ENCODE data around the gene SASS6.

DNA sequence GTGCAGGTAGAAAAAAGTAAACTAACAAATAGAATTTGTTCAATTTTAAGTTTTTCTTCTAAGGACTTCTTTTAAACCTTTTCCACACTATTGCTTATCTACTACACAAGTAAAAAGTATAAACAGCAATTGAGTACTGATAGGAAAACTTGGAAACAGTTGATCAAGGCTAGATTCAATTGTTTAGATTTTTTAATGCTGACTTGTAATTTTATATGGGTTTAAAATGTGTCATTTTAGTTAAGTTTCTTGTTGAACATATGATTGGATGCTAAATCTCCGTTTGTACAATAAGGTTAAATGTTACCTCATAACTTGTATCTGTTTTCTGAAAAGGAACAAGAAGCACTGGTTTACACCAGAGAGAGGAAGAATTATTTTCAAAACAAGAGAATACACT is 5.5 kb downstream of the SASS6 start:
- TF ChIP-seq EZH2phosphoT487 (IDR thresholded peaks at IDR 0.05; ENCODE audit: borderline replicate concordance), result no peak
- TF ChIP-seq, protein P1, sequence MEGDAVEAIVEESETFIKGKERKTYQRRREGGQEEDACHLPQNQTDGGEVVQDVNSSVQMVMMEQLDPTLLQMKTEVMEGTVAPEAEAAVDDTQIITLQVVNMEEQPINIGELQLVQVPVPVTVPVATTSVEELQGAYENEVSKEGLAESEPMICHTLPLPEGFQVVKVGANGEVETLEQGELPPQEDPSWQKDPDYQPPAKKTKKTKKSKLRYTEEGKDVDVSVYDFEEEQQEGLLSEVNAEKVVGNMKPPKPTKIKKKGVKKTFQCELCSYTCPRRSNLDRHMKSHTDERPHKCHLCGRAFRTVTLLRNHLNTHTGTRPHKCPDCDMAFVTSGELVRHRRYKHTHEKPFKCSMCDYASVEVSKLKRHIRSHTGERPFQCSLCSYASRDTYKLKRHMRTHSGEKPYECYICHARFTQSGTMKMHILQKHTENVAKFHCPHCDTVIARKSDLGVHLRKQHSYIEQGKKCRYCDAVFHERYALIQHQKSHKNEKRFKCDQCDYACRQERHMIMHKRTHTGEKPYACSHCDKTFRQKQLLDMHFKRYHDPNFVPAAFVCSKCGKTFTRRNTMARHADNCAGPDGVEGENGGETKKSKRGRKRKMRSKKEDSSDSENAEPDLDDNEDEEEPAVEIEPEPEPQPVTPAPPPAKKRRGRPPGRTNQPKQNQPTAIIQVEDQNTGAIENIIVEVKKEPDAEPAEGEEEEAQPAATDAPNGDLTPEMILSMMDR (conservative IDR thresholded peaks at IDR 0.05; ENCODE audit: low read length), result no peak
